SK-N-SH treated with all-trans-retinoic acid at 6 μM for 48 hours (cell line): ENCODE data around the gene ADCYAP1R1.

Source experiments
- CREB5 ChIP-seq: fragments of 250-450 bp; sonication (Bioruptor Pico); IDR thresholded peaks from 2 replicates; pipeline ENCODE4 v1.5.1; 2020; ENCODE audit warnings: low read depth, mild to moderate bottlenecking, moderate library complexity
- PATZ1 ChIP-seq: fragments of 250-450 bp; sonication (Bioruptor Pico); IDR thresholded peaks from 2 replicates; pipeline ENCODE4 v1.8.0; 2020; ENCODE audit warnings: mild to moderate bottlenecking, moderate library complexity, borderline replicate concordance
- POU6F1 ChIP-seq: fragments of 250-450 bp; sonication (Bioruptor Pico); IDR thresholded peaks from 2 replicates; pipeline ENCODE4 v1.8.0; 2021; ENCODE audit warnings: low read depth, mild to moderate bottlenecking, moderate library complexity, borderline replicate concordance
- RARB ChIP-seq: fragments of 250-450 bp; sonication (Bioruptor Pico); IDR thresholded peaks from 2 replicates; pipeline ENCODE4 v1.8.0; 2021; ENCODE audit warnings: mild to moderate bottlenecking, moderate library complexity
- SNAI2 ChIP-seq: fragments of 250-450 bp; sonication (Bioruptor Pico); IDR thresholded peaks from 2 replicates; pipeline ENCODE4 v1.5.0; 2020; ENCODE audit warnings: mild to moderate bottlenecking, moderate library complexity
- ZC3H10 ChIP-seq: fragments of 250-450 bp; sonication (Bioruptor Pico); IDR thresholded peaks from 2 replicates; pipeline ENCODE4 v1.5.1; 2021; ENCODE audit warnings: mild to moderate bottlenecking, moderate library complexity
- ZNF565 ChIP-seq: fragments of 450-650 bp; formaldehyde crosslinking; conservative IDR thresholded peaks from 2 replicates; pipeline ENCODE4 v1.5.0; 2020; ENCODE audit warnings: low read depth, mild to moderate bottlenecking, moderate library complexity
- ZNF70 ChIP-seq: fragments of 450-650 bp; formaldehyde crosslinking; IDR thresholded peaks from 2 replicates; pipeline ENCODE4 v1.5.0; 2020; ENCODE audit warnings: mild to moderate bottlenecking, moderate library complexity

- TF ChIP-seq RARB (CRISPR knock-in tag) (no peak), ZNF70 (no peak), PATZ1 (CRISPR knock-in tag) (no peak), POU6F1 (no peak), ZNF565 (CRISPR knock-in tag) (no peak), ZC3H10 (CRISPR knock-in tag) (no peak), SNAI2 (no peak), CREB5 (CRISPR knock-in tag) (no peak)
Measured at GRCh38 chr7:31092606-31093005, 40.5 kb downstream of the ADCYAP1R1 start.
